ENCODE data around the gene PATZ1.

Gene PATZ1

DNA sequence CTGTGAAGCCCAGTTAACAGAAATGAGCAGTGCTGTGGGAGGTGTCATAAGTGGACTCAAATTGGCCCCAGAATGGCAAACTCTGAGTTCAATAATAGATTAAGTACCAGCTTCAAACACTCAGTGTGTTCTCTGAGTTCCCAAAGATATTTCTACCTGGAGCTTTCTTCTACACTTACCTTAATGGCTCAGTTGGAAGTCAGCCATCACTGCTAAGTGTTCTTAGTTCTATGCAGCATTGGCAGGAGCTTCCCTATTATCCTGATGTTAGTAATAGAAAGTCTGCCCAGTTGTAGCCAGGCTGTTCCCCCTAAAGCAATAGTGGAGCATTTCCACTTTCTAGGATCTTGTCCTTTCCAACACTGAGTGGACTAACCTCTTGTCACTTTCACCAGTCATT is 44.1 kb downstream of the PATZ1 start:
- no peak overlapping the region for H3K27ac ChIP-seq
- TF ChIP-seq, protein P1, sequence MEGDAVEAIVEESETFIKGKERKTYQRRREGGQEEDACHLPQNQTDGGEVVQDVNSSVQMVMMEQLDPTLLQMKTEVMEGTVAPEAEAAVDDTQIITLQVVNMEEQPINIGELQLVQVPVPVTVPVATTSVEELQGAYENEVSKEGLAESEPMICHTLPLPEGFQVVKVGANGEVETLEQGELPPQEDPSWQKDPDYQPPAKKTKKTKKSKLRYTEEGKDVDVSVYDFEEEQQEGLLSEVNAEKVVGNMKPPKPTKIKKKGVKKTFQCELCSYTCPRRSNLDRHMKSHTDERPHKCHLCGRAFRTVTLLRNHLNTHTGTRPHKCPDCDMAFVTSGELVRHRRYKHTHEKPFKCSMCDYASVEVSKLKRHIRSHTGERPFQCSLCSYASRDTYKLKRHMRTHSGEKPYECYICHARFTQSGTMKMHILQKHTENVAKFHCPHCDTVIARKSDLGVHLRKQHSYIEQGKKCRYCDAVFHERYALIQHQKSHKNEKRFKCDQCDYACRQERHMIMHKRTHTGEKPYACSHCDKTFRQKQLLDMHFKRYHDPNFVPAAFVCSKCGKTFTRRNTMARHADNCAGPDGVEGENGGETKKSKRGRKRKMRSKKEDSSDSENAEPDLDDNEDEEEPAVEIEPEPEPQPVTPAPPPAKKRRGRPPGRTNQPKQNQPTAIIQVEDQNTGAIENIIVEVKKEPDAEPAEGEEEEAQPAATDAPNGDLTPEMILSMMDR (conservative IDR thresholded peaks at IDR 0.05): no peak

DNA sequence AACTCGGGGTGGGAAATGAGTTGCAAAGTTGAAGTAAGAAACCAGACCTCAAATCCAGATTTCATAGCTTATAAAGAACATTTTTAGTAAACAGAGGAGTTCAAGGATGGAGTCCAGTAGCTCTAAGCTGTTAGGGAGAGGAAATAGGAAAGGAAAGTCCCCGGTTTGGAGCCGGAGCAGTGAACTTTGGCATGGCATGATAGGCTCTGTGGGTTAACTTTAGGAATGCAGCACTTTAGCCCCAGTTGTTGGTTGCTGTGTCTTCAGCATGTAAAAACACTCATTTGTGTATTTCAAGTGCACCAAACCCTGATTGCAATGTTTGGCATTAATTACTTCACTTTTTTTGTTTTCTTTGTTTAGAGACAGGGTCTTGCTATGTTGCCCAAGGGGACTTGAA is 45.2 kb downstream of the PATZ1 start:
- TF ChIP-seq, protein P1 (conservative IDR thresholded peaks at IDR 0.05): no peak

DNA sequence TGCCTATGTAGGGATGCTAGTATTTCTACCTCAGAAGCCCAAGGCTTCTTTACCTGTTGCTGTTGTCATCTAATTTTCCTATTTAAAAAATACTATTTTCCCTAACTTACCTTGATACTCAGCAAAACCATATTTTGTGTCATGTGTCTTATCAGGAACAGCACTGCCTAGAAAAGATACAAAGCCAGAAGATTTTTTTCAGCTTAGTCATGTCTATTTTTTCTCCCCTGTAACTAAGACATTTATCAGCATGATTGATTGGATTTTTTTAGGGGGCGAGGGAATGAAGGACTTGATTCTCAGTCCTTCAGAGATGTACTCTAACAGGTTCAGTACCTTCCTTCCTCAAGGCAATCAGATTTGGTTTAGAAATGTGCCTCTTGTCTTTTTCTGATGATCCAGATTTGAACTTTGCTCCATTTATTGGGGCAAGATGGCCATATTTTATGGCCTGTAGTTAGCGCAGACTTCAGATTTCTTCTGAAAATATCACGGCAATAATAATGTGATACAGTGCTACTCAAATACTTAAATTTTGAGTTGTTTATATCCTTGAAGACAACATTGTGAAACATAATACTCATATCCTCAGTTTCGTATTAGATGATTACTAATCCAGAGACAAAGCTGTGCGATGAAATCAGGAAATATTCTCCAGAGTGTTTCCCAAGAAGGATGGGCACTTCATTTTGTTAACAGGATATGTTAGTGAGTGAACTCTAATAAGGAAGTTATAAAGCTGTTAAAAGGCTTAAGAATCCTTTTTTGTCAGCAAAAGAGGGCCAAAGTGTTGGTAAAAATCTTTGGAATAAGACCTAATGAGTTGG is 50.1 kb downstream of the PATZ1 start:
- H3K27ac ChIP-seq: no peak overlapping the region

More for the DNA sequence above, 45.2 kb downstream of the PATZ1 start:
- H3K27ac ChIP-seq: no peak overlapping the region

GRCh38 chr22:31295360-31295759 is 50.8 kb downstream of the PATZ1 start:
- no peak overlapping the region for H3K27ac ChIP-seq
- TF ChIP-seq, protein P1 (conservative IDR thresholded peaks at IDR 0.05): no peak

More for the DNA sequence above, 50.1 kb downstream of the PATZ1 start:
- TF ChIP-seq, protein P1 (conservative IDR thresholded peaks at IDR 0.05): no peak

DNA sequence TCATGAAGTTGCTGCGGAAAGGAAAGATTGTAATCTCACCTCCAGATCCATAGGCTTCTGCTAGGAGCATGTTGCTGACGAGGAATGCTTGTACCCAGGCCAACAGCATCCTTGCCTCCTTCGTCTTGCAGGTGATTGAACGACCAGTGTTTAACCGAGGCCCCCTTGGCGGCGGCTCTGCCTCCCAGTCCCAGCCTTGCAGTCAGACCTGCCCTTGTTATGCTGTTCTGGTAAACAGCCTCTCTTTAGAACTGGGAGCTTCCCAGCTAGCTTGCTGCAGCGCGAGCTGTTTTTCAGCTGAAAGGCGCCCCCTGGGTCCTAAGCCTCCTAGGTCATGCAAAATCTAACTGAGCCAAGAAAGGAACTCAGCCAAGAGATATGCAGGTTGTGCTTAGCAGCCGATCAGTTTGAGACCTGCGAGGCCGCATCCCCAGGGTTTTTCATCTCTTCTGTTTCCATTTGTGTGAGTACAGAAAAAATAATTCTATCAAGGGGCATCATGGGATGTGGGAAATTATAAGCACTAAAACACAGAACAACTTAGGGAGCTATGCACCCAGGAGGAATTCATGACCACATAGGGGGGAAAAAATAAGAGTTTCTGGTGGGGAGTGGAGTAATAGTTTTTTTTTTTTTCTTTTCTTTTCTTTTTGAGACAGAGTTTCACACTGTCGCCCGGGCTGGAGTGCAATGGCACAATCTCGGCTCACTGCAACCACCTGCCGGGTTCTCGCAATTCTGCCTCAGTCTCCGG is 53.7 kb downstream of the PATZ1 start, which contains the start of gene PIK3IP1:
PIK3IP1 (minus strand) TSS at position 253 of the 754 bp plus-strand sequence; CDS start at position 109, 144 bp downstream.
- peak within 1 kb of the TSS; percentile 67 for H3K27ac ChIP-seq
- TF ChIP-seq, protein P1 (conservative IDR thresholded peaks at IDR 0.05): peak; percentile 53

GRCh38 chr22:31291481-31292235 is 54.5 kb downstream of the PATZ1 start:
- TF ChIP-seq, protein P1 (conservative IDR thresholded peaks at IDR 0.05): no peak
- H3K27ac ChIP-seq: peak overlapping the region; percentile 67

Data from VCaP (cell line).